MG63 (cell line): ENCODE measurements around the gene CHP2. TPM values are rescaled to one million over a fixed set of nuclear protein-coding genes. Genes with fewer than 3 reads are reported as not detected.
"Not testable (repeated sequence)": the region's sequence is repeated elsewhere in the genome, so short reads cannot be mapped to it uniquely, and the experiment has no call there.

Experiments
- DNase-seq: peaks from one replicate; pipeline ENCODE4 v3.0.0-alpha.2; 2020
- H3K27me3 ChIP-seq: fragments of 250-450 bp; sonication (Bioruptor Pico); 2 replicates; pipeline ENCODE4 v1.5.1; 2020; ENCODE audit warnings: mild to moderate bottlenecking, moderate library complexity
- H3K36me3 ChIP-seq: fragments of 250-450 bp; sonication (Bioruptor Pico); 2 replicates; pipeline ENCODE4 v1.5.1; 2020; ENCODE audit warnings: mild to moderate bottlenecking, moderate library complexity
- H3K4me3 ChIP-seq: fragments of 250-450 bp; sonication (Bioruptor Pico); 2 replicates; pipeline ENCODE4 v1.5.1; 2020; ENCODE audit warnings: mild to moderate bottlenecking, moderate library complexity
- H3K9me3 ChIP-seq: fragments of 250-450 bp; sonication (Bioruptor Pico); 2 replicates; pipeline ENCODE4 v1.5.1; 2020; ENCODE audit warnings: mild to moderate bottlenecking, moderate library complexity
- total RNA-seq: library from RNA; depleted of rRNA; stranded (reverse); fragments of >200 nt; shearing (Covaris generic); gene quantifications from 2 replicates; pipeline ENCODE4 v1.2.3, GENCODE V29; 2014; ENCODE audit warnings: low replicate concordance

CHP2 gene
- total RNA-seq, 1 experiment from 2014 or later = not detected

GRCh38 chr16:23734176-23734893, 20.5 kb upstream of the CHP2 start:
- no peaks in the 10 kb centered on the region for H3K9me3 ChIP-seq
- peaks cover 2% of the 10 kb centered on the region; the same call in 1 of the 2 replicates for H3K27me3 ChIP-seq
- DNase-seq = no peak
- no peak overlapping the region for H3K4me3 ChIP-seq
- H3K36me3 ChIP-seq = no peaks in the 10 kb centered on the region

DNA sequence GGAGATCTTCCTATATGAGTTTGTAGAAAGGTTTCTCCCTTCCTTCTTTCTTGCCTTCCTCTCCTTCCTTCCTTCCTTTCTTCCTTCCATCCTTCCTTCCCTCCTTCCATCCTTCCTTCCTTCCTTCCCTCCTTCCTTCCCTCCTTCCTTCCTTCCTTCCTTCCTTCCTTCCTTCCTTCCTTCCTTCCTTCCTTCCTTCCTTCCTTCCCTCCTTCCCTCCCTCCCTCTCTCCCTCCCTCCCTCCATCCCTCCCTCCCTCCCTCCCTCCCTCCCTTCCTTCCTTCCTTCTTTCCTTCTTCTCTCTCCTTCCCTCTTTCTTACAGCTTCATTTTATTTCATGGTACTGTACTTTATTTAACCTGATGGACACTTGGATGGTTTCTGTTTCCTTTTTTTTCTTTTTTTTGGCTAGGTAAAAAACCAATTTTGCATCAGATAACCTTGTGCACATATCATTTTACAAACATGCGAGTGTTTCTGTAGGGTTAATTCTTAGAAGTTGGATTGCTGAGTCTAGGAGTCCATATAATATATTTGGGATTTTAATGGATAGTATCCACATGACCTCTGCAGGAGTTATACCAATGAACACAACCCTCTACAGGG, 17.3 kb upstream of the CHP2 start:
- not testable (repeated sequence) for H3K27me3 ChIP-seq, DNase-seq, H3K4me3 ChIP-seq, H3K36me3 ChIP-seq, H3K9me3 ChIP-seq

DNA sequence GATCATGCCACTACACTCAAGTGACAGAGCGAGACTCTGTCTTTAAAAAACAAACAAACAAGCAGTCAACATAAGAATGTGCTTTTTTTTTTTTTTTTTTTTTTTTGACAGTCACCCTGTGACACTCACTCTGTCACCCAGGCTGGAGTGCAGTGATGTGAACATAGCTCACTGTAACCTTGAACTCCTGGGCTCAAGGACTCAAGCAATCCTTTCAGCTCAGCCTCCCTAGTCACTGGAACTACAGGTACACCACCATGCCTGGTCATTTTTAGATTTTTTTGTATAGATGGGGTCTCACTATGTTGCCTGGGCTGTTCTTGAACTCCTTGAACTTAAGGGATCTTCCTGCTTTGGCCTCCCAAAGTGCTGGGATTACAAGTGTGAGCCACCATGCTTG, 15.3 kb upstream of the CHP2 start:
- Histone ChIP-seq H3K9me3 (no peaks in the 10 kb centered on the region), H3K36me3 (no peaks in the 10 kb centered on the region), H3K27me3 (peaks cover 6% of the 10 kb centered on the region; the same call in 1 of the 2 replicates), H3K4me3 (no peak overlapping the region)
- DNase-seq = no peak

DNA sequence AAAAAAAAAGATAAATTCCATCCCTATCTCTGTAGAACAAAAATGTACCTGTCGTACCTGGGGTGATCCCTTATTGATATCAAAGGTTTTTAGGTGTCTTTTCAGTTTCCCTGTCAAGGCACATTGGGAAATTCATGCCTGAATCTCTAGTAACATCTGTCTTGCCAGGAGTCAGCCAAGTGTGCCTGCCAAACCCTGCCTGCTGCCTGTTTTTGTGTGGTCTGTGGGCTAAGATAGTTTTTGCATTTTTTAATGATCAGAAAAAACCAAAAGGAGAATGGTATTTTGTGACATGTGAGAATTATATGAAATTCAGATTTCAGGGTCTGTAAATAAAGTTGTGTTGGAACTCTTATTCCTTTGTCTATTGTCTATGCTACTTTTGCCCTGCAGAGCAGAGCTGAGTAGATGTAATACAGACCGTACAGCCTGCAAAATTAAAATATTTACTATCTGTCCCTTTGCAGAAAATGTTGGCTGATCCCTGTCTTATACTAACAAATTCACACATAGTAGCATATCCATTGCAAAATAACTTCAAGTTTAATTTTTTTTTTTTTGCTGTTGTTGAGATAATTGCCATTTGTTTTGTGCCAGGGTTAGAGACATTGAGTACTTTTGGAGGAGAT, 13.0 kb upstream of the CHP2 start:
- Histone ChIP-seq H3K36me3 (no peaks in the 10 kb centered on the region), H3K4me3 (no peak overlapping the region), H3K9me3 (no peaks in the 10 kb centered on the region), H3K27me3 (peaks cover 8% of the 10 kb centered on the region; the same call in 1 of the 2 replicates)
- no peak for DNase-seq

- no peak overlapping the region for H3K4me3 ChIP-seq
- no peak for DNase-seq
- H3K36me3 ChIP-seq = no peaks in the 10 kb centered on the region
- peaks cover 8% of the 10 kb centered on the region; the same call in 1 of the 2 replicates for H3K27me3 ChIP-seq
- H3K9me3 ChIP-seq = no peaks in the 10 kb centered on the region
These were observed 12.1 kb upstream of the CHP2 start for GRCh38 chr16:23742766-23743165.

- H3K36me3 ChIP-seq = no peaks in the 10 kb centered on the region
- DNase-seq = no peak
- peaks cover 6% of the 10 kb centered on the region; the same call in 1 of the 2 replicates for H3K27me3 ChIP-seq
- no peaks in the 10 kb centered on the region for H3K9me3 ChIP-seq
- no peak overlapping the region for H3K4me3 ChIP-seq
These were observed 9.6 kb upstream of the CHP2 start for GRCh38 chr16:23745263-23745662.

DNA sequence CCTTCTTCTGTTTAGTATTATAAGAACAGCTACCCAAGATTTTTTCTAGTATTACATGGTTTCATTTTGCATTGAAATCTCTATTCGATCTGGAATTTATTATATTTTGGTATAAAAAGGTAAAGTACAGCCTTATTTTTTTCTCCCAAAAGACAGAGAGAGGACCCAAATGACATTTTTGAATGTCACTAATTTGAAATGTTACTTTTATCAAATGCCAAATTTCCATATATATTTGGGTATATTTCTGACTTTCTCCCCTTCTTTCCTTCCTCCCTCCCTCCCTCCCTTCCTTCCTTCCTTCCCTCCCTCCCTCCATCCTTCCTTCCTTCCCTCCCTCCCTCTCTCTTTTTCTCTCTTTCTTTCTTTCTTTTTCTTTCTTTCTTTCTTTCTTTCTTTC, 6.2 kb upstream of the CHP2 start:
- H3K27me3 ChIP-seq = peaks cover 3% of the 10 kb centered on the region; the same call in 1 of the 2 replicates
- H3K9me3 ChIP-seq = no peaks in the 10 kb centered on the region
- no peak for DNase-seq
- H3K36me3 ChIP-seq = no peaks in the 10 kb centered on the region
- H3K4me3 ChIP-seq = no peak overlapping the region

- not testable (repeated sequence) for H3K4me3 ChIP-seq, H3K36me3 ChIP-seq, DNase-seq, H3K9me3 ChIP-seq
- peaks cover 18% of the 10 kb centered on the region for H3K27me3 ChIP-seq
These were observed 3.8 kb upstream of the CHP2 start for GRCh38 chr16:23751053-23751452.

DNA sequence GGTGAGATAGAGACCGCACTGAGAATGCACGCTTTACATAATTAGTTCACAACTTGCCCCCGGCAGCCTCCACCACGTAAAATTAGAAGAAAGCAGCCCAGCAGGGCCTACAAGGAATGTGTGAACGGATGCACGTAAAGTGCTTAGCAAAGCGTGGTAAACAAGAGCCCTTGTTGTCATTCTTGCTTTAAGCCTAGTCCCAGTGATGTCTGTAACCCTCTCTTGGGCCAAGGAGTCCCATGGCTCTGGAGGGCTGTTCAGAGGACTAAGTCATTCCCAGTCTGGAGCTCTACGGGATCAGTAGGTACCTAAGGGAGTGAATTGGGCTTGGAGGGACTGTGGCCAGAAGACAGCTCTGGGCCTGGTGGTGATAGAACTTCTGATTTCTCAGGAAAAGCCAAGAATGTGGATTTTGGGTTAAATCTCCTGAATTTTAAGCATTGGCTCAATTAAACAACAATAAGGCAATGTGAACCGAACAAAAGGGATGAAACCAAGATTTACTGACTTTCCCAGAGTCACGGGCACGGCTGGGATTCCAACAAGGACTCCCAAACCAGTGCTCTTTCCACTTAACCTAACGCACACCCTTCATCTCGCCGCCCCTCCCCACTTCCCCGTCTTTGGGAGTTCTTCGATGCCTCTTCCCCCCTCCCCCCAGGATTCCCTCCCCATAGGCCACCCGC, 775 bp upstream of the CHP2 start:
- Histone ChIP-seq H3K36me3 (no peaks in the 10 kb centered on the region), H3K27me3 (peaks cover 20% of the 10 kb centered on the region), H3K4me3 (no peak overlapping the region), H3K9me3 (no peaks in the 10 kb centered on the region)
- DNase-seq = no peak

DNA sequence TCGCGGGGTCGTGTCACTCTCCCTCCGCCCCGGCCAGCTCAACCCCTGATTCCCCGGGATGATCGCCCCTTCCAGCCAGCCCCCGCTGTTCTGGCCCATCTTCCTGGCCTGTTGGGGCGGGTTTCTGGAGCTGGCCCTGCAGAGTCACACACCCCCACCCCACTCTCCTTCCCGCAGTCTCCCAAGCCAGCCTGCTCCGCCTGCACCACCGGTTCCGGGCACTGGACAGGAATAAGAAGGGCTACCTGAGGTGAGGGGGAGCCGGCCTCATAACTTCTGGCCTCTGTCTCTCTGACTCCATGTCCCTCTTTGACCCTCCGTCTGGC, 621 bp downstream of the CHP2 start:
- Histone ChIP-seq H3K4me3 (no peak overlapping the region), H3K27me3 (peaks cover 20% of the 10 kb centered on the region), H3K36me3 (no peaks in the 10 kb centered on the region), H3K9me3 (no peaks in the 10 kb centered on the region)
- no peak for DNase-seq

- no peak overlapping the region for H3K4me3 ChIP-seq
- DNase-seq = no peak
These were observed 2.3 kb downstream of the CHP2 start for GRCh38 chr16:23757116-23757515.

DNA sequence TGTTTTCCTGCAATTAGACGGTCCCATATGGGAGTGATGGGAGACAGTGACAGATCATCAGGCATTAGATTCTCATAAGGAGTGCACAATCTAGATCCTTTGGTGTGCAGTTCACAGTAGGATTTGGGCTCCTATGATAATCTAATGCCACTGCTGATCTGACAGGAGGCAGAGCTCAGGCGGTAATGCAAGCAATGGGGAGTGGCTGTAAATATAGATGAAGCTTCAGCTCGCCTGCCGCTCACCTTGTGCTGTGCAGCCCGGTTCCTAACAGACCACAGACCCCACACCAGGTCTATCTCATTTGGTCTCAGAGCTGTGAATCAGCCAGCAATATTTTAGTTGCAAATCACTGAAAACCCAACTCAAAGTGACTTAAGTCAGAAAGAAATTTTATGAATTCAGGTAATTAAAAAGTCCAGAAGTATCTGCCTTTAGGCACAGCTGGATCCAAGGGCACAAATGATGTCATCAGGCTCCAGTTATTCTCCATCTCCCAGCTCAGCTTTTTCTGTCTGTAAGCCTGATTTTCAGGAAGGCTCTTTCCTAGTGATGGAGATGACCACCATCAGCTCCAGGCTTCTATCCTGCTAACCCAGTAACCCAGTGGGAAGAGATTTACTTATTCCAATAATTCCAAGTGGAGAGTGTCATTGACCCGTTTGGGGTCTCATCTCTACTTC, 3.3 kb downstream of the CHP2 start:
- DNase-seq = no peak
- Histone ChIP-seq H3K36me3 (no peaks in the 10 kb centered on the region), H3K9me3 (no peaks in the 10 kb centered on the region), H3K27me3 (peaks cover 20% of the 10 kb centered on the region), H3K4me3 (no peak overlapping the region)

More at GRCh38 chr16:23757116-23757515, 2.3 kb downstream of the CHP2 start:
- H3K36me3 ChIP-seq = no peaks in the 10 kb centered on the region
- peaks cover 20% of the 10 kb centered on the region for H3K27me3 ChIP-seq
- no peaks in the 10 kb centered on the region for H3K9me3 ChIP-seq

GRCh38 chr16:23765933-23766332, 11.1 kb downstream of the CHP2 start:
- no peak for DNase-seq
- Histone ChIP-seq H3K27me3 (no peaks in the 10 kb centered on the region), H3K9me3 (no peaks in the 10 kb centered on the region; the same call in 1 of the 2 replicates), H3K36me3 (no peaks in the 10 kb centered on the region), H3K4me3 (no peak overlapping the region)

DNA sequence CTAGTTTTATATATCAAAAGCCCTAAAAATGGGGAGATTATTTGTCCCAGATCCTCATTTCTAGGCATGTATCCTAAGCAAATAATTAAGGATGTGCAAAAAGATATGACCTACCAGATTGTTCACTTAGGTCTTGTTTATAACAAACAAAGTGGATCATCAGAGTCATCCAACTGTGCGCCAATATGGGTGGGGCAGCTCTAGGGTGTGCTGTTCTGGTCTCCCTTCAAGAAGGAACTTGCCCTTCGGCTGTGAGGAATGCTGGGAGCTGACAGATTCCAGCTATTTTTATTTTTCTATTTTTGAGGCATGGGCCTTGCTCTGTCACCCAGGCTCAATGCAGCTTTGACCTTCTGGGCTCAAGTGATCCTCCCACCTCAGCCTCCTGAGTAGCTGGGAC, 13.8 kb downstream of the CHP2 start:
- no peaks in the 10 kb centered on the region; the same call in 1 of the 2 replicates for H3K27me3 ChIP-seq
- peak; percentile 31 for DNase-seq
- no peaks in the 10 kb centered on the region; the same call in 1 of the 2 replicates for H3K9me3 ChIP-seq
- H3K36me3 ChIP-seq = no peaks in the 10 kb centered on the region
- no peak overlapping the region for H3K4me3 ChIP-seq

- H3K4me3 ChIP-seq = no peak overlapping the region
- DNase-seq = no peak
- H3K36me3 ChIP-seq = no peaks in the 10 kb centered on the region
- no peaks in the 10 kb centered on the region for H3K9me3 ChIP-seq
- H3K27me3 ChIP-seq = no peaks in the 10 kb centered on the region; the same call in 1 of the 2 replicates
These were observed 16.2 kb downstream of the CHP2 start for GRCh38 chr16:23771027-23771426.

DNA sequence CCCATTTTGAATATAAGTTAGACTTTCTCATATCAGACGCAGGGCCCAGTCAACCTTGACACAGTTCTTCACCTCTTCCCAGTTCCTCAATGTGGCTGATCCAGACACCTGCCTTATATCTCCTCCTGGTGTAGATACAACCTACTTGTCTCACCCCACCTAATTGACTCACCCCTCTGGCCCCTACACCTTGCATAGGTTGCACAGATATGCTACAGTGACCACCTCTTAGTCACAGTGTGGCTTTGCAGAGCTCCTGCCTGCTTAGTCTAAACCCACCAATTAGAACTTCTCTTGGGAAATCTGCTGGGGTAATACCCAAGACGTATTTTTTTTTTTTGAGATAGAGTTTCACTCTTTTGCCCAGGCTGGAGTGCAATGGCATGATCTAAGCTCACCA, 16.8 kb downstream of the CHP2 start:
- Histone ChIP-seq H3K27me3 (no peaks in the 10 kb centered on the region; the same call in 1 of the 2 replicates), H3K36me3 (no peaks in the 10 kb centered on the region), H3K4me3 (no peak overlapping the region), H3K9me3 (no peaks in the 10 kb centered on the region)
- DNase-seq = no peak

- no peaks in the 10 kb centered on the region for H3K36me3 ChIP-seq
- no peak overlapping the region for H3K4me3 ChIP-seq
- no peak for DNase-seq
- no peaks in the 10 kb centered on the region for H3K9me3 ChIP-seq
- H3K27me3 ChIP-seq = no peaks in the 10 kb centered on the region; the same call in 1 of the 2 replicates
These were observed 18.5 kb downstream of the CHP2 start for GRCh38 chr16:23773339-23773738.
